Umbilical cord (tissue), 2 donors: Measurements from ENCODE around the gene C2orf76. TPM values are rescaled to one million over a fixed set of nuclear protein-coding genes. Genes with fewer than 3 reads are reported as not detected.
A peak's percentile ranks its signal among the peaks of the same experiment; 100 is the strongest.
"Not testable (repeated sequence)": the region's sequence is repeated elsewhere in the genome, so short reads cannot be mapped to it uniquely, and the experiment has no call there.

Experiments
- DNase-seq: peaks from one replicate; pipeline ENCODE4 v3.0.0-alpha.2; 2015; ENCODE audit warnings: low spot score
- total RNA-seq: library from RNA; depleted of rRNA; stranded (reverse); fragments of >200 nt; gene quantifications from one replicate; pipeline ENCODE4 v1.2.3, GENCODE V29; 2014; ENCODE audit warnings: low replicate concordance; ENCODE audit not compliant: insufficient read depth

C2orf76 gene
- total RNA-seq, 1 donor from 2014 or later, result 12.8 TPM

DNA sequence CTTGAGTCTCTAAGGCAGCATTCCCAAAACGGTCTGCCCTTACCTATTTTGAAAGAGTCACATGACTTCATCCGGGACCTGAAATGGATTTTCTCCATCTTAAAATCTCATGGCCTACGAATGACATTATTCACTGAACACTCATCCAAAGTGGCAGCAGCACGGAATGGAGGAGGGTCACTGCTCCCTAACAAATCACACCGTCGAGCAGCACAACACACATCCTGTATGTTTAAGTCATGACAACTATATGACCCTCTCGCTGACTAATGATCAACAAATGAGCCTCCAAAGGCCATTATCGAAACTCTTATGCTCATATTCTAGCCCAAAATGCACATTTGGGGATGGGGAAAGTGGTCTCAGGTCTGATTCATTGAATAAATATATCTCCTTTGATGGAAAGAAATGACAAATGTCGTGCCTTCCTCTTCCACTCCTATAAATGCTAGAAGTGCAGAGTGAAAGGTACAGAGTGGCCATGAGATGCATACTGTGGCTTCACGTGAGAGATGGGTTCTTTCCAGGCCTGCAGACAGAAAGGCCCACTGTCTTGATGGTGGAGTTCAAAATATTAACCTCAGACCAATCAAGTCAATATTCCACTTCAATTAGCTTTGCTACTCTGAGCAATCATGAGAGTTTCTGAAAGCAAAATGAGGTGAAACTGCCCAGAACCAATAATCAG, 70.8 kb downstream of the C2orf76 start:
- no peak for DNase-seq

GRCh38 chr2:119294671-119295070, 72.0 kb downstream of the C2orf76 start:
- DNase-seq, result no peak

DNA sequence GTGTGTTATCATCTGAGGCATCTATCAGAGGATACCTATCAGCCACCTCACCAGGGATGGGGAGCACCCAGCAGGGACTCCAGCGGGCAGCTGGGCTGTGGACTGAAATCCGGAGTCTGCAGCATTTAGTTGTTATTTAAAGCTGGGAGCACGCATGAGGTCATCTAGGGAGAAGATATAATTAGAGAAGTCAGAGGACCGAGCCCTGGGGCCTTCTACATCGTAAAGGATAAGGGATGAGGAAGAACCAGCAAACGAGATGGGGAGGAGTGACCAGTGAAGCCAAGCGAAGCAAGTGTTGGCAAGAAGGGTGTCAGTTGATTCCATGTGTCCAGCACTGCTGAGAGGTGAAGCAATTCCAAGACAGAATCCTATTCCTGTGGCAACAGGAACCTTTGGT, 72.7 kb downstream of the C2orf76 start:
- DNase-seq, result no peak

DNA sequence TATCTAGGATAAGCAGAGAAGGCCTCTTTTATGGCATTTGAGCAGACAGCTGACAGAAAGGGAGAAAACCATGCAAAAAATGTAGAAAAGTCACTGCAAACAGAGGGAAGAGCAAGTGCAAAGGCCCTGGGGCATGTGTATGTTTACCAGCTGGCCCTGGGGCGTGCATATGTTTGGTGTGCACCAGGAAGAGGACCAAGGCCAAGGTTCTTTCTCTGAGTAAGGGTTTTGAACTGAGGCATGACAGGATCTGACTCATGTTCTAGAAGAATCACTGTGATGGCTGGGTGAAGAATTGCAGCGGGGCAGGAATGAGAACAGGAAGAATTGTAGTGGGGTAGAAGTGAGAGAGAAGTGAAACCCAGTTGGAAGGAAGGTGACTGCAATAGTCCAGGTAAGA, 73.4 kb downstream of the C2orf76 start:
- no peak for DNase-seq

DNA sequence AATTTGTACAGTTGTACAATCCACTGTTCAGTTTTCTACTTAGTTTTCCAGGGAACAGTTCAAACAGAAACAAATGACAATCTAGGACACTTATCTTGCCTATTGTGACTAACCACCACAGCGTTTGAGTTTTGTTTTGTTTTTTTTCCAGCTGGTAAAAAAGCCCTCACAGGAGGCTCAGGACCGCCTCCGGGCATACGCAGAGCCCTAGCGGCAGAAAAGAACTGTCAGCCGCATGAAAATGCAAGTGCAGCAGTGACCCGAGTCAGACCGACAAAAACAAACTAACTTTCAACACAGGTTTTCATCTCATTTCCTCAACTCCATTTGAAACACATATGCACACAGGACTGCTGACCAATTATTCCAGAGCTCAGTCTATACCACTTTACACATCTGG, 74.4 kb downstream of the C2orf76 start:
- DNase-seq, result no peak

- DNase-seq, result no peak
Measured at GRCh38 chr2:119291588-119292167, 75.0 kb downstream of the C2orf76 start.

DNA sequence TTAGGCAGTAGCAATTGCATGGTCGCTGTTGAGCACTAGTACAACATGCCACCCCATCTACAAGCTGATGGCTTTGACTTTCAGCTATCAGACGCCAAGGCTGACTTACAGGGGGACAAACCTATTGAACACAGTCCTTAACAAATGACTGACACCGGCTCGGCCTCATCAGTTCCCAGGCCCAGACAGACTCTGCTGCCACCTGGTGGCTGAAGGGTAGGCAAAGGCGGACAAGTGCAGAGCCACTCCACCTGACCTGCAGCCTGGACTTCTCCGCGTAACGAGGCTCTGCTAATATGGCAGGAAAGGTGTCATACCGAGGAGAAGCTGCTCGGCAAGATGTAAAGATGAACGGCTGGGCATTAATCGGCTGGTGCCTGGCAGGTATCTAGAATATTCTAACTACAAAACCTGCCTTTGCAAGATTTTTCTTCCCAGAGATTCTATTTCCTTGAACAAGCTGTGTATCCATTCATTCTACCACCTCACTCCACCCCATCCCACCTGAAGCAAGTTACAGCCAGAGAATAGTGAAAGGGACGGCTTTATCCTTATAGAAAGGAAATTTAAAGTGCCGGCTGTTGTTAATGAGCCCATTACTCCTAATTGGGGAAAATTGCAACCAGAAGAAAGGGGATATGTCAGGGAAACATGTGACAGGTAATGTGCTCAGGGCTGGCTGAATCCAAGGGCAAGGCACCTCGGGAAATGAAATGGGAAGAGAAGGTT, 75.6 kb downstream of the C2orf76 start:
- peak; percentile 59 for DNase-seq

DNA sequence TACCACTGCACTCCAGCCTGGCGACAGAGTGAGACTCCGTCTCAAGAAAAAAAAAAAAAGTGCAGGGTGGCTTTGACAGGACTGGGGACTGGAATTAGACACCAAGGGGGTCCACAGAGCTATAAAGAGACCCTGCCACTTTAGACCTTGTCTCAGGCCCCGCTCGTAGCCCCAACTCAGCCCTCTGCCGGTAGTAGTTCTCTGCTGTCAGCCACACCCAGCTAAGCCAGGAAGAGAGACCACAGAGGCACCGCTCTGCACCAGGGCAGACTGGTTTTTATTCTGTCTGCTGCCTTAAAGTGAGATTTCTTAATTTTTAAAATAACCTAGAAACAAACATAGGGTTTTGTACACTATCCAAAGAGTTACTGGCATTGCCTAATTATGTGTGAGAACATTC, 77.0 kb downstream of the C2orf76 start:
- no peak for DNase-seq

- peak; percentile 40 for DNase-seq
Measured at GRCh38 chr2:119289093-119289492, 77.5 kb downstream of the C2orf76 start.

DNA sequence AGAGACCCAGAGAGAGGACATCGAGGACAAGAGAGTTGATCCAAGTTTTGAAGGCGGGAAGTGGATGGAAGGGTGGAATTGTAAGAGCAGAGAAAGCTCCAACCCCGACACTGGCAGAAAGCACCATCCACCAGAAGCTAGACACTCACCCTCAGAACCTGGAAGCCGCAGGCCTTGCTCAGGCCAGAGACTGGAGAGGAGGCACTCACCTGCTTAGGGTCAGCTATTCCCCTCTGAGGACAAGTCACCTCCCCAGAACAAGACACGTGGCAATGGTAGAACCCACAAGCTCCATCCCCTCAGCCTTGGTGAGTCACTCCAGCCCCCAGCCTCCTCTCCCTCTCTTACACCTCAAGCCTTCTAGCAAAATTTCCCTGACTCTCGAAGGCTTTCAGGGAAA, 78.1 kb downstream of the C2orf76 start:
- no peak for DNase-seq

DNA sequence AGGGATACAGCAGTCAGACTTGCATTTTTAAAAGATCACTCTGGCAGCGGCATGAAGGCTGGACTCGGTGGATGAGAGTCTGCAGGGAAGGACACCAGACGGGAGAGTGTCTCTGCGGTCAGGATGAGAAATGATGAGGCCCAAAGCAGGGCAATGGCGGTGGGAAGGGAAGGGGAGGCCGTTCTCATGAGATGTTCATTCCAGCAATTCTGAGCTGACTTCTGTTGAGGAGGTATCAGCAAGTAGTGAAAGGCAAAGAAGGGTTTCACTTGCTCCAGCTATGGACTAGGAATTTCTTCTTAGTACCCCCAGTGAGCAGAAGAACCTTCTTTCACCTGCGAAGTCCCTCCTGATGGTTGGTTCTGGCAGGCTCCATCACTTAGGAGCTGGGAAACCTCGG, 80.0 kb downstream of the C2orf76 start:
- DNase-seq, result no peak

DNA sequence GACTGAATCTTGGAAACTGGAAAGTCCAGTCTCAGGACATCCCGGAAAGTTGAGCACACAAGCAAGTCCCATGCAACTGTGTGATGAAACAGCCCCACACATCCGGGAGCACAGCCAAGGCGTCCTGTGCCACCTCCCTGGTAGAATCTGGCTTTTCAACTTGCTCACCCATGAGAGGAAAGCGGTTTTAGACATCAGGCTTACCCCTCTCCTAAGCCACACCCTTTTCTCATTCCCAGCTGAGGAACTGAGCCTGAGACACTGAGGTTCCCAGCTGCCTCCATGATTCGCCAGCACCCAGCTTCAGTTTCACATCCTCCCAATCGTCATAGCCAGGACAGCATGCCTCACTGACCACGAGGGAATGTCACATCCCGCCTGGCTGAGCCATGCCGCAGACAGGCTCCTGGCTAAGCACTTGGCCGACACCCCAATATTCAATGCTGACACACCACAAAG, 82.7 kb downstream of the C2orf76 start:
- DNase-seq, result no peak

- DNase-seq, result no peak
Measured at GRCh38 chr2:119282996-119283511, 83.6 kb downstream of the C2orf76 start.

DNA sequence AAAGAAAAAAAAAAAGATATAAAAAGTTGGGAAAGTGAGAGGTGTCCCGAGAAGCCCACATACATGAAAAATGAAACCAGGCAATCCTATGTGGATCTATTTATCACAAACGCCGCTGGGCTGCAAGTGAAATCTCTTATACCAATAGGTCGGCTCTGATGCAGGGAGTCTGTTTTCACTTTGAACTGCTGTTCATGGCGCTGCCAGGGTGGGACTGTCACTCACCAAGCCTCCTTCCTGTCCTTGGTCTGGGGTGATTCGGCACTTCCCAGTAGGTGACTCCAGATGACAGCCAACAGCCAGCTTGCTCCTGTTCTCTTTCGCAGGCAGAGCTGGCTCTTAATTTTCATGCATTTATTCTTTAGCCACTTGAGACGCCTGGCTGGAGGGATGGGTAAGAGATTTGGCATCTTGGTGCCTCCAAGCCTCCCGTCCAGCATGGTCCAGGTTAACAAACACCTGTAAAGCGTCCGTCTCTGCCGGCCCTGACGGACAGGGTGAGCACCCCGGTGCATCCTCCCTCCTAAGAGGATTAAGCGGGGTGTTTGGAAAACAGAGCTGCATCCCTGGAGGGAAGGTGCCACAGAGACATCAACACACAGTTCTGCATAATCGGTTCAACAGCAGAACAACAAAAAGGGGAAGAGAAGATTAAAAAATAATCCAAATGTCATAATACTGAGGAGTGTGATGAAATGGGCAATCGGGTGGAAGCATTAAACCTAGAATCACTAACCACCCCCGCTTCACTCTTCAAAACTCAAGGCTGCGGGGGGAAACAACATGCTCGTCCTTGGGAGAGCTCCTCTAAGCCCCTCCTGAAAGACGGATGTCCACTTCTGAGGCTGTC, 84.3 kb downstream of the C2orf76 start:
- no peak for DNase-seq

DNA sequence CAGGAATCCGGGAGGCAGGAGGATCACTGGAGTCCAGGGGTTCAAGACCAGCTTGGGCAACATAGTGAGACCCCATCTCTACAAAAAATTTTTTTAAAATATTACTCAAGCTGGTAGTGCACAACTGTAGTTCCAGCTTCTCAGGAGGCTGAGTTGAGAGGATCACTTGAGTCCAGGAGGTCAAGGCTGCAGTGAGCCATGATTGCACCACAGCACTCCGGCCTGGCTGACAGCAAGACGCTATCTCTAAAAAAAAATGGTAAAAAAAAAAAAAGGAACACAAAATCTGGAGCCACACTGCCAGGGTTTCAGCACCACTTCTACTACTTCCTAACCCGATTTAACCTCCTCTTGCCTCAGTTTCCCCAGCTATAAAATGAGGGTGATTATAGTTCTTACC, 86.0 kb downstream of the C2orf76 start:
- no peak for DNase-seq

GRCh38 chr2:119279666-119280065, 87.0 kb downstream of the C2orf76 start:
- no peak for DNase-seq

GRCh38 chr2:119278946-119279345, 87.7 kb downstream of the C2orf76 start:
- no peak for DNase-seq

GRCh38 chr2:119278385-119278784, 88.2 kb downstream of the C2orf76 start:
- DNase-seq, result not testable (repeated sequence)

GRCh38 chr2:119276864-119277263, 89.8 kb downstream of the C2orf76 start:
- no peak for DNase-seq

GRCh38 chr2:119267604-119268003, 99.0 kb downstream of the C2orf76 start:
- no peak for DNase-seq

DNA sequence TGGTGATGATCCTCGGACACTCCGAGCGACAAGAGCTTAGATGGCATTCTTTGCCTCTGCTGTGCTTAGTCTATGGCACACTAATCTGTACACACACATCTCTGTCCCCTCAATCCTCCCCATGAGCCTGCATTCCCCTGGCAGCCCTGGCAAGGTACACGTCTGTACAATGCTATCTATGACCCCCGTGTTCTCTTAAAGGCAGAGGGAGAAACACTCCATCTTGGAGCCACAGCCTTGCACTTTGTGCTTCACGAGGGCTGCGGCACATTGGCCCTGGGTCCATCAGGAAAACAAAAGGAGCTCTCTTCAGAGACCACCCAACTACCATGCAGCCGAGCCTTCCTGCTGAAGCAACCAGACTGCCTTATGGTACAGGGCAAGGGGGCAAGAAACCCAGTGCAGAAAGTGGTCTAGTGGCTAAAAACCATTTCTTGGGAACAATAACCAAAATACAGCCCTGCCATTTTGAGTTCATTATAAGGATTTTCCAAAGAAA, 100.5 kb downstream of the C2orf76 start:
- no peak for DNase-seq

GRCh38 chr2:119265693-119266066, 101.0 kb downstream of the C2orf76 start:
- DNase-seq, result no peak
